Activated CD8-positive, alpha-beta memory T cell treated with anti-CD3 and anti-CD28 coated beads, Interleukin-2, amount 10 ng/mL, durations not matched to agents 7 days and 5 days (primary cell): ENCODE results near the gene NGEF. TPM values are rescaled to one million over a fixed set of nuclear protein-coding genes. Genes with fewer than 3 reads are reported as not detected.
A peak's percentile ranks its signal among the peaks of the same experiment; 100 is the strongest.
"Not testable (repeated sequence)": the region's sequence is repeated elsewhere in the genome, so short reads cannot be mapped to it uniquely, and the experiment has no call there.

ENCODE experiments used
- ATAC-seq: fragments of 150-1000 bp; cut with Tn5 transposase; one replicate; pipeline ENCODE4 v1.10.0; 2021; ENCODE audit warnings: moderate library complexity
- CTCF ChIA-PET: fragments of 350-600 bp; sonication (Branson Sonifier 250); formaldehyde crosslinking; loops from one replicate; lab custom pipeline; 2021; ENCODE audit warnings: antibody characterized with exemption; lab: Charles Lee
- DNase-seq: peaks from one replicate; pipeline ENCODE4 v3.0.0-alpha.2; 2020
- H3K27ac Mint-ChIP-seq: one replicate; pipeline ENCODE4 v1.8.0; 2021; ENCODE audit warnings: mild to moderate bottlenecking, mixed read lengths
- H3K27me3 Mint-ChIP-seq: one replicate; pipeline ENCODE4 v1.8.0; 2021; ENCODE audit warnings: mixed read lengths
- H3K36me3 Mint-ChIP-seq: one replicate; pipeline ENCODE4 v1.8.0; 2021; ENCODE audit warnings: mild to moderate bottlenecking, mixed read lengths
- H3K4me1 Mint-ChIP-seq: one replicate; pipeline ENCODE4 v1.8.0; 2021; ENCODE audit warnings: mixed read lengths
- H3K4me3 Mint-ChIP-seq: one replicate; pipeline ENCODE4 v1.8.0; 2021; ENCODE audit warnings: mild to moderate bottlenecking, moderate library complexity, mixed read lengths
- H3K9me3 Mint-ChIP-seq: one replicate; pipeline ENCODE4 v1.8.0; 2022; ENCODE audit warnings: low read depth, mixed read lengths
- total RNA-seq, 2 experiments: library from RNA; stranded (reverse); gene quantifications; one replicate each; pipeline ENCODE4 v1.2.3, GENCODE V29; 2021

The NGEF gene
- total RNA-seq, 2 experiments from 2014 or later = not detected

- no peak overlapping the region for H3K4me3 Mint-ChIP-seq
- ATAC-seq (no peak), DNase-seq (no peak)
- H3K4me1 Mint-ChIP-seq = no peaks in the 10 kb centered on the region
- H3K36me3 Mint-ChIP-seq = no peaks in the 10 kb centered on the region
- H3K27ac Mint-ChIP-seq = no peak overlapping the region
- H3K27me3 Mint-ChIP-seq = peaks cover 4% of the 10 kb centered on the region
- CTCF ChIA-PET = no interaction called here
- no peaks in the 10 kb centered on the region for H3K9me3 Mint-ChIP-seq
Measured at GRCh38 chr2:233023761-233024410, 10.8 kb upstream of the NGEF start.

GRCh38 chr2:233023007-233023760 is 10.1 kb upstream of the NGEF start:
- ATAC-seq (no peak), DNase-seq (no peak)
- H3K9me3 Mint-ChIP-seq = no peaks in the 10 kb centered on the region
- H3K36me3 Mint-ChIP-seq = no peaks in the 10 kb centered on the region
- no peaks in the 10 kb centered on the region for H3K4me1 Mint-ChIP-seq
- no peak overlapping the region for H3K27ac Mint-ChIP-seq
- H3K4me3 Mint-ChIP-seq = no peak overlapping the region
- CTCF ChIA-PET = no interaction called here
- peaks cover 3% of the 10 kb centered on the region for H3K27me3 Mint-ChIP-seq

DNA sequence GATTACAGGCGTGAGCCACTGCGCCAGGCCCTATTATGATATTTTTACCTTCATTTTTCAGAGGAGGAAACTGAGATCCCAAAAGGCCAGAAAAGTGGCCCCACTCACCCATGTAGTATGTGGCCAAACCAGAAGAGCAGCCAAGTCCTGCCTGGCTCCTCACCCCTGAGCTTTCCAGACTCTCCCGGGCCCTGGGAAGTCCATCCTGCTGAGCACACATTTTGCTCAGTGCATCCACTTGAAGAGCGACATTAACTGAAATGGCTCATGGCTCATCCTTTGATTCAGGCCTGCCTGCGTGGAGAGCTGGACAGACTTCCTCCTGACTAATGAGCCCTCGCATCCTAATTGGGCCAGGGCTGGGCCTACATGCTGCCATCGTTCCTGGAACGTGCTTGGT is 9.5 kb upstream of the NGEF start:
- Mint-ChIP-seq H3K27me3 (no peaks in the 10 kb centered on the region), H3K27ac (no peak overlapping the region), H3K36me3 (no peaks in the 10 kb centered on the region), H3K4me1 (no peaks in the 10 kb centered on the region), H3K9me3 (no peaks in the 10 kb centered on the region), H3K4me3 (no peak overlapping the region)
- ATAC-seq = no peak
- CTCF ChIA-PET = no interaction called here
- no peak for DNase-seq

- DNase-seq (no peak), ATAC-seq (peak; percentile 23)
- no peak overlapping the region for H3K4me3 Mint-ChIP-seq
- H3K4me1 Mint-ChIP-seq = no peaks in the 10 kb centered on the region
- CTCF ChIA-PET = no interaction called here
- no peaks in the 10 kb centered on the region for H3K36me3 Mint-ChIP-seq
- no peaks in the 10 kb centered on the region for H3K9me3 Mint-ChIP-seq
- no peaks in the 10 kb centered on the region for H3K27me3 Mint-ChIP-seq
- H3K27ac Mint-ChIP-seq = no peak overlapping the region
Measured at GRCh38 chr2:233021771-233022170, 8.7 kb upstream of the NGEF start.

DNA sequence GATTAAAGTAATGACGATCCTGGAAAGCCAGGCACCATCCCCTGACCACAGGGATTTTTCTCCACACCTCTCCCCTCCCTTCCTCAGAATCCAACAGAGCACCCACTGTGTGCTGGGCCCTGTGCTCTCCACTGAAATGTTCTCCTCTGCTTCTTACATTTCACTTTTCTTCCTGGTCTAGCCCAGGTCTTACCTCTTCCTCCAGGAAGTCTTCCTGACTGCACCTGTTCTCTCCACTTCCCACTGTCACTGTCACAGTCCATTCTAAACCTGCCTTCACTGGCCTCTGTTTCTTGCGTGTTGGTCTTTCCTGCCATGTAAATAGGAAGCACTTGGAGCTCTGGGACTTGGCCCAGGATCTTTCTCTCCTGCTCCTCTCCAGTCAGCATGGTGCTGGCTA is 7.4 kb upstream of the NGEF start:
- ATAC-seq = no peak
- H3K27me3 Mint-ChIP-seq = peaks cover 2% of the 10 kb centered on the region
- no peak overlapping the region for H3K4me3 Mint-ChIP-seq
- H3K27ac Mint-ChIP-seq = no peak overlapping the region
- CTCF ChIA-PET = interaction anchor here (1.2 kb wide), 1 partner anchor 8 kb away, joined by 3 read pairs; no protein-coding TSS in a partner anchor
- no peaks in the 10 kb centered on the region for H3K36me3 Mint-ChIP-seq
- no peaks in the 10 kb centered on the region for H3K9me3 Mint-ChIP-seq
- no peaks in the 10 kb centered on the region for H3K4me1 Mint-ChIP-seq
- DNase-seq = no peak

DNA sequence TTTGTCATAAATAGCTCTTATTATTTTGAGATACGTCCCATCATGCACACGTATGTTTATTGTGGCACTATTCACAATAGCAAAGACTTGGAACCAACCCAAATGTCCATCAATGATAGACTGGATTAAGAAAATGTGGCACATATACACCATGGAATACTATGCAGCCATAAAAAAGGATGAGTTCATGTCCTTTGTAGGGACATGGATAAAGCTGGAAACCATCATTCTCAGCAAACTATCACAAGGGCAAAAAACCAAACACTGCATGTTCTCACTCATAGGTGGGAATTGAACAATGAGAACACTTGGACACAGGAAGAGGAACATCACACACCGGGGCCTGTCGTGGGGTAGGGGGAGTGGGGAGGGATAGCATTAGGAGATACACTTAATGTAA is 6.6 kb upstream of the NGEF start:
- H3K4me3 Mint-ChIP-seq, CTCF ChIA-PET, H3K9me3 Mint-ChIP-seq, DNase-seq, H3K27ac Mint-ChIP-seq, ATAC-seq, H3K27me3 Mint-ChIP-seq, H3K4me1 Mint-ChIP-seq, H3K36me3 Mint-ChIP-seq: not testable (repeated sequence)

DNA sequence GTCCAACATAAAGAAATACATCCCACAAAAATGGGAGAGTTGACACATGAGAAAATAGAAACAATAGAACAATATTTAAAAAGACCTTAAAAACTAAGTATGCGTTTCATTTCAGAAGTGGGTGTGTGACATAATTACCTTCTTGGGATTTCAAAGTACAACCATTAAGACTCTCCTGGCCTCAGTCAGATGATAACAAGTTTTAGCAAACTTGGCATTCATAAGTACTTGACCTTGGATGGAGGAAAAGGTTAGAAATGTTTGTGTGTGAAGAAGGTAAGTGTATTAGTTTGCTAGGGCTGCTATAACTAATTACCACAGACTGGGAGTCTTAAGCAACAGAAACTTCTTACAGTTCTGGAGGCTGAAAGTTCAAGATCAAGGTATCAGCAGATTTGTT is 4.9 kb upstream of the NGEF start:
- no peak for ATAC-seq
- H3K4me3 Mint-ChIP-seq = no peak overlapping the region

DNA sequence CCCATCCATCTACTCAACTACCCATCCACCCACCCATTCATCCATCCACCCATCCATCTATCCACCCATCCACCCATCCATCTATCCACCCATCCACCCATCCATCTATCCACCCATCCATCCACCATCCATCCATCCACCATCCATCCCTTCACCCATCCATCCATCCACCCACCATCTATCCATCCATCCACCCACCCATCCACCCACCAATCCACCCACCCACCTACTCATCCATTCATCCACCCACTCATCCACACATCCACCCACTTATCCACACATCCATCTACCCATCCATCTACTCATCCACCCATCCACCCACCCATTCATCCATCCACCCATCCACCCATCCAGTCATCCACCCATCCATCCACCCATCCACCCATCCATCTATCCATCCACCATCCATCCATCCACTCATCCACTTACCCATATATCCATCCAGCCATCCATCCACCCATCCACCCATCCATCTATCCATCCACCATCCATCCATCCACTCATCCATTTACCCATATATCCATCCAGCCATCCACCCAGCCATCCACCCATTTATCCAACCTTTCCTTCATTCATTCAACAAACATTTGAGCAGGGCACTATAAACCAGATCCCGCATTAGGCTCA is 2.1 kb upstream of the NGEF start:
- no peaks in the 10 kb centered on the region for H3K4me1 Mint-ChIP-seq
- H3K27ac Mint-ChIP-seq = no peak overlapping the region
- no peaks in the 10 kb centered on the region for H3K36me3 Mint-ChIP-seq
- no peak overlapping the region for H3K4me3 Mint-ChIP-seq
- H3K27me3 Mint-ChIP-seq = peaks cover 2% of the 10 kb centered on the region
- DNase-seq (peak; percentile 5), ATAC-seq (no peak)
- H3K9me3 Mint-ChIP-seq = no peaks in the 10 kb centered on the region
- CTCF ChIA-PET = no interaction called here

More for the DNA sequence above, 4.9 kb upstream of the NGEF start:
- H3K36me3 Mint-ChIP-seq = no peaks in the 10 kb centered on the region
- CTCF ChIA-PET = no interaction called here
- H3K9me3 Mint-ChIP-seq = no peaks in the 10 kb centered on the region
- no peak overlapping the region for H3K27ac Mint-ChIP-seq
- H3K4me1 Mint-ChIP-seq = no peaks in the 10 kb centered on the region
- peaks cover 2% of the 10 kb centered on the region for H3K27me3 Mint-ChIP-seq
- DNase-seq = no peak

- H3K27me3 Mint-ChIP-seq = peaks cover 2% of the 10 kb centered on the region
- H3K4me1 Mint-ChIP-seq = no peaks in the 10 kb centered on the region
- DNase-seq (no peak), ATAC-seq (no peak)
- no peaks in the 10 kb centered on the region for H3K36me3 Mint-ChIP-seq
- no peak overlapping the region for H3K4me3 Mint-ChIP-seq
- no peaks in the 10 kb centered on the region for H3K9me3 Mint-ChIP-seq
- no peak overlapping the region for H3K27ac Mint-ChIP-seq
- CTCF ChIA-PET = no interaction called here
Measured at GRCh38 chr2:233013650-233014049, 594 bp upstream of the NGEF start.

GRCh38 chr2:233012301-233012971 is 620 bp downstream of the NGEF start:
- H3K9me3 Mint-ChIP-seq = no peaks in the 10 kb centered on the region
- CTCF ChIA-PET = no interaction called here
- H3K27me3 Mint-ChIP-seq = peaks cover 6% of the 10 kb centered on the region
- no peak overlapping the region for H3K27ac Mint-ChIP-seq
- no peak overlapping the region for H3K4me3 Mint-ChIP-seq
- no peaks in the 10 kb centered on the region for H3K4me1 Mint-ChIP-seq
- peak; percentile 32 for DNase-seq
- H3K36me3 Mint-ChIP-seq = no peaks in the 10 kb centered on the region
- ATAC-seq = no peak

- CTCF ChIA-PET = no interaction called here
- peaks cover 6% of the 10 kb centered on the region for H3K27me3 Mint-ChIP-seq
- no peaks in the 10 kb centered on the region for H3K36me3 Mint-ChIP-seq
- no peak for ATAC-seq
- no peak overlapping the region for H3K27ac Mint-ChIP-seq
- no peaks in the 10 kb centered on the region for H3K9me3 Mint-ChIP-seq
- no peak overlapping the region for H3K4me3 Mint-ChIP-seq
- no peaks in the 10 kb centered on the region for H3K4me1 Mint-ChIP-seq
- DNase-seq = peak; percentile 21
Measured at GRCh38 chr2:233011702-233012131, 1.3 kb downstream of the NGEF start.

DNA sequence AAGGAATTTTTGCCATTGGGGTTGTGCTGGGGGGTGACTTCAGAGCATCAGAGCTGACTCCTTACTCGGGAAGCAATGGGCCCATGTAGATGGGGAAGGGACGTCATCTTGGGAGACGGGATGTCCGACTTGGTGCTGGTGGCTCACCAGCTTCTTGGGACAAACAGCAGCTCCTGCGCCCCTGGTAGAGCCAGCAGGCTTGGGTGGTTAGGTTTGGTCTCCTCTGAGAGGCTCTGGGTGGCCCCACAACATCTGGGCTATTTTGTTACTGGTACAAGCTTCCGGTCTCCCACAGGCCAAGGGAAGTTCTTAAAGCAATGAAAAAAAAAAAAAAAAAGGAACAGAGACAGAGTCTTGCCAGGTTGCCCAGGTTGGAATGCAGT is 1.8 kb downstream of the NGEF start:
- CTCF ChIA-PET = no interaction called here

GRCh38 chr2:233010569-233011267 is 2.3 kb downstream of the NGEF start:
- peak; percentile 31 for DNase-seq
- H3K4me1 Mint-ChIP-seq = no peaks in the 10 kb centered on the region

More for the DNA sequence above, 1.8 kb downstream of the NGEF start:
- no peak overlapping the region for H3K4me3 Mint-ChIP-seq
- H3K27me3 Mint-ChIP-seq = peaks cover 8% of the 10 kb centered on the region
- H3K9me3 Mint-ChIP-seq = no peaks in the 10 kb centered on the region
- H3K36me3 Mint-ChIP-seq = no peaks in the 10 kb centered on the region
- peak; percentile 34 for DNase-seq
- no peak for ATAC-seq
- H3K27ac Mint-ChIP-seq = no peak overlapping the region
- no peaks in the 10 kb centered on the region for H3K4me1 Mint-ChIP-seq

More at GRCh38 chr2:233010569-233011267, 2.3 kb downstream of the NGEF start:
- Mint-ChIP-seq H3K4me3 (no peak overlapping the region), H3K27ac (no peak overlapping the region), H3K36me3 (no peaks in the 10 kb centered on the region), H3K9me3 (no peaks in the 10 kb centered on the region), H3K27me3 (peaks cover 8% of the 10 kb centered on the region)
- CTCF ChIA-PET = no interaction called here
- no peak for ATAC-seq
